ENCODE data around the gene DYSF. TPM values are rescaled to one million over a fixed set of nuclear protein-coding genes. Genes with fewer than 3 reads are reported as not detected.

DYSF gene
- polyA plus RNA-seq, 1 donor from 2014 or later: 0.04 TPM

DNA sequence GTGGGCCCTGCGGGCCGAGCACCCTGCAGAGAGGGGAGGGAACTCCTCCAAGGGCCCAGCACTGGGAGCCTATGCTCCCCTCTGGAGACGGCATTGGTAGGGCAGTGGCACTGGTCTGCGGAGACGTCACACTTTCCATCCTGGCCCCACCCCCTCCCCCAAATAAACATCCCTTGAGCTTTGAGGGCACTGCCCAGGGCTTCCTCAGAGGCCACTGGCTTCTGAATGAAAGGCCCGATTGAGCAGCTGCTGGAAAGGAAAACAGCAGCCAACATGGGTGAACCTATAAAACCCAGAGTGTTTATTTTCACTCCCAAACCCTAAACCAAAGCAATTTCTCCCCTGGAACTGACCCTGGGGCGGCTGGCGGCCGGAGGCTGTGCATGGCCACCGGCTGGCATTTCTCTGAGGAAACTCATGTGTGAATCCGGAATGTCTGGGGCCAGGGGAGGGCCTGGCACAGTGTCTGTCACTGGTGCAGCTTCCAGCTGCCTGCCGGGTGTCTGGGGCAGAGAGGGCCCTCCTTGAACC, 138.9 kb downstream of the DYSF start:
- TF ChIP-seq EZH2 (IDR thresholded peaks at IDR 0.05; ENCODE audit: borderline replicate concordance, insufficient read depth, low read length, poor library complexity, severe bottlenecking) (no peak), RAD21 (conservative IDR thresholded peaks at IDR 0.05) (no peak), EP300 (conservative IDR thresholded peaks at IDR 0.05; ENCODE audit: poor library complexity, severe bottlenecking) (no peak), SMC3 (conservative IDR thresholded peaks at IDR 0.05; ENCODE audit: poor library complexity) (no peak), TAF1 (IDR thresholded peaks at IDR 0.05; ENCODE audit: low read depth) (no peak), MXI1 (conservative IDR thresholded peaks at IDR 0.05; ENCODE audit: poor library complexity, severe bottlenecking) (no peak), POLR2AphosphoS5 (IDR thresholded peaks at IDR 0.05) (no peak)
- TF ChIP-seq, protein P1, sequence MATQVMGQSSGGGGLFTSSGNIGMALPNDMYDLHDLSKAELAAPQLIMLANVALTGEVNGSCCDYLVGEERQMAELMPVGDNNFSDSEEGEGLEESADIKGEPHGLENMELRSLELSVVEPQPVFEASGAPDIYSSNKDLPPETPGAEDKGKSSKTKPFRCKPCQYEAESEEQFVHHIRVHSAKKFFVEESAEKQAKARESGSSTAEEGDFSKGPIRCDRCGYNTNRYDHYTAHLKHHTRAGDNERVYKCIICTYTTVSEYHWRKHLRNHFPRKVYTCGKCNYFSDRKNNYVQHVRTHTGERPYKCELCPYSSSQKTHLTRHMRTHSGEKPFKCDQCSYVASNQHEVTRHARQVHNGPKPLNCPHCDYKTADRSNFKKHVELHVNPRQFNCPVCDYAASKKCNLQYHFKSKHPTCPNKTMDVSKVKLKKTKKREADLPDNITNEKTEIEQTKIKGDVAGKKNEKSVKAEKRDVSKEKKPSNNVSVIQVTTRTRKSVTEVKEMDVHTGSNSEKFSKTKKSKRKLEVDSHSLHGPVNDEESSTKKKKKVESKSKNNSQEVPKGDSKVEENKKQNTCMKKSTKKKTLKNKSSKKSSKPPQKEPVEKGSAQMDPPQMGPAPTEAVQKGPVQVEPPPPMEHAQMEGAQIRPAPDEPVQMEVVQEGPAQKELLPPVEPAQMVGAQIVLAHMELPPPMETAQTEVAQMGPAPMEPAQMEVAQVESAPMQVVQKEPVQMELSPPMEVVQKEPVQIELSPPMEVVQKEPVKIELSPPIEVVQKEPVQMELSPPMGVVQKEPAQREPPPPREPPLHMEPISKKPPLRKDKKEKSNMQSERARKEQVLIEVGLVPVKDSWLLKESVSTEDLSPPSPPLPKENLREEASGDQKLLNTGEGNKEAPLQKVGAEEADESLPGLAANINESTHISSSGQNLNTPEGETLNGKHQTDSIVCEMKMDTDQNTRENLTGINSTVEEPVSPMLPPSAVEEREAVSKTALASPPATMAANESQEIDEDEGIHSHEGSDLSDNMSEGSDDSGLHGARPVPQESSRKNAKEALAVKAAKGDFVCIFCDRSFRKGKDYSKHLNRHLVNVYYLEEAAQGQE (IDR thresholded peaks at IDR 0.05; ENCODE audit: borderline replicate concordance): no peak
- TF ChIP-seq, protein P2, sequence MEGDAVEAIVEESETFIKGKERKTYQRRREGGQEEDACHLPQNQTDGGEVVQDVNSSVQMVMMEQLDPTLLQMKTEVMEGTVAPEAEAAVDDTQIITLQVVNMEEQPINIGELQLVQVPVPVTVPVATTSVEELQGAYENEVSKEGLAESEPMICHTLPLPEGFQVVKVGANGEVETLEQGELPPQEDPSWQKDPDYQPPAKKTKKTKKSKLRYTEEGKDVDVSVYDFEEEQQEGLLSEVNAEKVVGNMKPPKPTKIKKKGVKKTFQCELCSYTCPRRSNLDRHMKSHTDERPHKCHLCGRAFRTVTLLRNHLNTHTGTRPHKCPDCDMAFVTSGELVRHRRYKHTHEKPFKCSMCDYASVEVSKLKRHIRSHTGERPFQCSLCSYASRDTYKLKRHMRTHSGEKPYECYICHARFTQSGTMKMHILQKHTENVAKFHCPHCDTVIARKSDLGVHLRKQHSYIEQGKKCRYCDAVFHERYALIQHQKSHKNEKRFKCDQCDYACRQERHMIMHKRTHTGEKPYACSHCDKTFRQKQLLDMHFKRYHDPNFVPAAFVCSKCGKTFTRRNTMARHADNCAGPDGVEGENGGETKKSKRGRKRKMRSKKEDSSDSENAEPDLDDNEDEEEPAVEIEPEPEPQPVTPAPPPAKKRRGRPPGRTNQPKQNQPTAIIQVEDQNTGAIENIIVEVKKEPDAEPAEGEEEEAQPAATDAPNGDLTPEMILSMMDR (IDR thresholded peaks at IDR 0.05; ENCODE audit: poor library complexity, severe bottlenecking): no peak
- Histone ChIP-seq H3K27me3 (ENCODE audit: insufficient read depth, low read depth, low read length) (no peaks in the 10 kb centered on the region), H3K36me3 (ENCODE audit: insufficient read depth, low read length) (no peaks in the 10 kb centered on the region), H3K4me2 (ENCODE audit: low read length) (no peak overlapping the region), H3K9me3 (ENCODE audit: low read length) (no peaks in the 10 kb centered on the region), H3K9me2 (ENCODE audit: insufficient read depth, low read length) (no peaks in the 10 kb centered on the region), H3K9ac (ENCODE audit: low read length) (no peak overlapping the region), H3F3A (ENCODE audit: insufficient read depth, low read length, poor library complexity, severe bottlenecking) (no peaks in the 10 kb centered on the region), H3K79me2 (replicated peaks; ENCODE audit: insufficient read depth, low read length) (no peaks in the 10 kb centered on the region), H3K4me3 (ENCODE audit: low read length) (no peak overlapping the region), H2AFZ (ENCODE audit: low read depth, low read length) (no peak overlapping the region), H4K20me1 (ENCODE audit: insufficient read depth) (no peaks in the 10 kb centered on the region), H3K27ac (ENCODE audit: low read length) (no peak overlapping the region)

DNA sequence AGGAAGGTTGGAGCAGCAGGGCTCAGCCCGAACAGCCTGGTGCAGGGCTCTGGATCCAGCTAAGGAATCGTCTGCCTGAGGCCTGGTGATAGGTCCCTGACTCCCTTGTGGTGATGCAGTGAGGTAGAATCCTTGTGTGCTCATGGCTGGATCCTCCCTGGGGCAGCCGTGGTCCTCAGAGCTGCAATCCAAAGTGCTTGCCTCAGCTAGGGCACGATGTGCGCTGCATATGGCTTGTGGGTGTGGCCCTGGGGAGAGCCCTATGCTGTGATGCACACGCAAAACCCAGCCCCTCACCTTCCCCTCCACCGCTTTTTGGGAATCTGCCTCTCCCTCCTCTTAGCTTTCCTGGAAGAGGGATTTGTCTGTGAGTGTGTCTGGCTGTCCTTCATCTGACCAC, 142.2 kb downstream of the DYSF start:
- Histone ChIP-seq H3F3A (ENCODE audit: insufficient read depth, low read length, poor library complexity, severe bottlenecking) (no peaks in the 10 kb centered on the region), H3K27me3 (ENCODE audit: insufficient read depth, low read depth, low read length) (no peaks in the 10 kb centered on the region), H3K9me2 (ENCODE audit: insufficient read depth, low read length) (no peaks in the 10 kb centered on the region), H2AFZ (ENCODE audit: low read depth, low read length) (no peak overlapping the region), H3K79me2 (replicated peaks; ENCODE audit: insufficient read depth, low read length) (no peaks in the 10 kb centered on the region), H3K9ac (ENCODE audit: low read length) (no peak overlapping the region), H3K36me3 (ENCODE audit: insufficient read depth, low read length) (no peaks in the 10 kb centered on the region), H3K9me3 (ENCODE audit: low read length) (no peaks in the 10 kb centered on the region), H3K27ac (ENCODE audit: low read length) (no peak overlapping the region), H3K4me3 (ENCODE audit: low read length) (no peak overlapping the region), H4K20me1 (ENCODE audit: insufficient read depth) (no peaks in the 10 kb centered on the region), H3K4me2 (ENCODE audit: low read length) (no peak overlapping the region)
- TF ChIP-seq, protein P1 (IDR thresholded peaks at IDR 0.05; ENCODE audit: borderline replicate concordance): no peak
- TF ChIP-seq MXI1 (conservative IDR thresholded peaks at IDR 0.05; ENCODE audit: poor library complexity, severe bottlenecking) (no peak), EZH2 (IDR thresholded peaks at IDR 0.05; ENCODE audit: borderline replicate concordance, insufficient read depth, low read length, poor library complexity, severe bottlenecking) (no peak), RAD21 (conservative IDR thresholded peaks at IDR 0.05) (no peak), EP300 (conservative IDR thresholded peaks at IDR 0.05; ENCODE audit: poor library complexity, severe bottlenecking) (no peak), TAF1 (IDR thresholded peaks at IDR 0.05; ENCODE audit: low read depth) (no peak), POLR2AphosphoS5 (IDR thresholded peaks at IDR 0.05) (no peak), SMC3 (conservative IDR thresholded peaks at IDR 0.05; ENCODE audit: poor library complexity) (no peak)
- TF ChIP-seq, protein P2 (IDR thresholded peaks at IDR 0.05; ENCODE audit: poor library complexity, severe bottlenecking): no peak

Data from neural cell (in vitro differentiated cells).